HepG2 (cell line): Measurements from ENCODE around the gene MEPCE. TPM values are rescaled to one million over a fixed set of nuclear protein-coding genes. Genes with fewer than 3 reads are reported as not detected.
A peak's percentile ranks its signal among the peaks of the same experiment; 100 is the strongest.

Experiments
- FOXO1 ChIP-seq: sonication (generic); formaldehyde crosslinking; IDR thresholded peaks from 2 replicates; pipeline ENCODE4 v1.4.0; 2020; ENCODE audit warnings: missing genetic modification reagents
- GTF2F1 ChIP-seq: fragments of 150-350 bp; IDR thresholded peaks from 2 replicates; pipeline ENCODE4 v1.6.1; 2014; ENCODE audit warnings: low read length
- HNRNPLL ChIP-seq: fragments of 200-400 bp; formaldehyde crosslinking; IDR thresholded peaks from 2 replicates; pipeline ENCODE4 v1.6.1; 2017; ENCODE audit warnings: mild to moderate bottlenecking, low read depth, low read length; ENCODE audit not compliant: poor library complexity, severe bottlenecking
- IKZF4 ChIP-seq: sonication (generic); formaldehyde crosslinking; IDR thresholded peaks from 2 replicates; pipeline ENCODE4 v1.5.1; 2020; ENCODE audit warnings: borderline replicate concordance, mild to moderate bottlenecking, low read depth, missing genetic modification reagents; ENCODE audit errors: not compliant biosample characterization
- SAFB2 ChIP-seq: sonication (generic); formaldehyde crosslinking; IDR thresholded peaks from 2 replicates; pipeline ENCODE4 v1.5.1; 2020; ENCODE audit warnings: missing genetic modification reagents, low read depth, mild to moderate bottlenecking, borderline replicate concordance
- SAP130 ChIP-seq: IDR thresholded peaks from 2 replicates; pipeline ENCODE4 v1.6.1; 2016; ENCODE audit warnings: low read depth
- TERF1 ChIP-seq: sonication (generic); formaldehyde crosslinking; IDR thresholded peaks from 2 replicates; pipeline ENCODE4 v1.8.0; 2022; ENCODE audit warnings: mild to moderate bottlenecking, missing genetic modification reagents, moderate library complexity
- ZFP90 ChIP-seq: sonication (generic); formaldehyde crosslinking; IDR thresholded peaks from 2 replicates; pipeline ENCODE4 v1.8.0; 2022; ENCODE audit warnings: missing genetic modification reagents, mild to moderate bottlenecking, inconsistent platforms, borderline replicate concordance
- ZNF574 ChIP-seq: sonication (generic); formaldehyde crosslinking; IDR thresholded peaks from 2 replicates; pipeline ENCODE4 v1.4.0; 2020; ENCODE audit warnings: missing genetic modification reagents
- polyA plus RNA-seq, 8 experiments: library from polyadenylated mRNA; depleted of rRNA in 3 of 8; stranded (reverse) in 7 of 8; unstranded in 1 of 8; fragments of >200 nt; fragmentation: Illumina TruSeq in 4 of 8; extraction: Trizol in 4 of 8; gene quantifications; 2 replicates each; pipeline versions ENCODE4 v1.2.1 to v1.2.3, GENCODE V29; 2011 to 2016; ENCODE audit warnings: low read depth in 4 of 8, missing spikeins in 1 of 8, mixed read lengths in 1 of 8; ENCODE audit not compliant: insufficient read depth in 1 of 8
- total RNA-seq, 5 experiments: library from RNA; depleted of rRNA; stranded (reverse); fragments of >200 nt; fragmentation: Illumina TruSeq; extraction: Trizol; gene quantifications; 2 replicates each; pipeline ENCODE4 v1.2.3, GENCODE V29; 2016; ENCODE audit warnings: low read depth in 1 of 5
- TF ChIP-seq, protein P1 (sequence below): sonication (generic); formaldehyde crosslinking; IDR thresholded peaks from 2 replicates; pipeline ENCODE4; 2020; ENCODE audit warnings: missing genetic modification reagents, mild to moderate bottlenecking, borderline replicate concordance
- TF ChIP-seq, protein P2 (sequence below): sonication (generic); formaldehyde crosslinking; IDR thresholded peaks from 2 replicates; pipeline ENCODE4 v1.4.0; 2020; ENCODE audit warnings: mild to moderate bottlenecking, missing genetic modification reagents
- TF ChIP-seq, protein P3 (sequence below): sonication (generic); formaldehyde crosslinking; IDR thresholded peaks from 2 replicates; pipeline ENCODE4 v1.4.0; 2020; ENCODE audit warnings: missing genetic modification reagents

MEPCE gene
- total and polyA plus RNA-seq, 2 of the 13 experiments (the other 11 are each of a cell fraction or from before 2014, with no cell fraction given): 12.3 to 26.0 TPM

GRCh38 chr7:100469227-100470044 is 39.8 kb downstream of the MEPCE start (continued):
- TF ChIP-seq TERF1 (CRISPR knock-in tag) (no peak), HNRNPLL (peak; percentile 37), FOXO1 (CRISPR knock-in tag) (peak; percentile 5; the same call in 1 of the 2 replicates), ZNF574 (peak; percentile 40; the same call in 1 of the 2 replicates), SAP130 (CRISPR knock-in tag) (peak; percentile 19; the same call in 1 of the 2 replicates), ZFP90 (CRISPR knock-in tag) (0 out of 2 replicates have a peak, but pooled peaks have one; percentile 57), GTF2F1 (no peak), SAFB2 (CRISPR knock-in tag) (0 out of 2 replicates have a peak, but pooled peaks have one; percentile 30), IKZF4 (CRISPR knock-in tag) (no peak)
- TF ChIP-seq, protein P1, sequence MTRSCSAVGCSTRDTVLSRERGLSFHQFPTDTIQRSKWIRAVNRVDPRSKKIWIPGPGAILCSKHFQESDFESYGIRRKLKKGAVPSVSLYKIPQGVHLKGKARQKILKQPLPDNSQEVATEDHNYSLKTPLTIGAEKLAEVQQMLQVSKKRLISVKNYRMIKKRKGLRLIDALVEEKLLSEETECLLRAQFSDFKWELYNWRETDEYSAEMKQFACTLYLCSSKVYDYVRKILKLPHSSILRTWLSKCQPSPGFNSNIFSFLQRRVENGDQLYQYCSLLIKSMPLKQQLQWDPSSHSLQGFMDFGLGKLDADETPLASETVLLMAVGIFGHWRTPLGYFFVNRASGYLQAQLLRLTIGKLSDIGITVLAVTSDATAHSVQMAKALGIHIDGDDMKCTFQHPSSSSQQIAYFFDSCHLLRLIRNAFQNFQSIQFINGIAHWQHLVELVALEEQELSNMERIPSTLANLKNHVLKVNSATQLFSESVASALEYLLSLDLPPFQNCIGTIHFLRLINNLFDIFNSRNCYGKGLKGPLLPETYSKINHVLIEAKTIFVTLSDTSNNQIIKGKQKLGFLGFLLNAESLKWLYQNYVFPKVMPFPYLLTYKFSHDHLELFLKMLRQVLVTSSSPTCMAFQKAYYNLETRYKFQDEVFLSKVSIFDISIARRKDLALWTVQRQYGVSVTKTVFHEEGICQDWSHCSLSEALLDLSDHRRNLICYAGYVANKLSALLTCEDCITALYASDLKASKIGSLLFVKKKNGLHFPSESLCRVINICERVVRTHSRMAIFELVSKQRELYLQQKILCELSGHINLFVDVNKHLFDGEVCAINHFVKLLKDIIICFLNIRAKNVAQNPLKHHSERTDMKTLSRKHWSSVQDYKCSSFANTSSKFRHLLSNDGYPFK (CRISPR knock-in tag): 0 out of 2 replicates have a peak, but pooled peaks have one; percentile 20
- TF ChIP-seq, protein P2, sequence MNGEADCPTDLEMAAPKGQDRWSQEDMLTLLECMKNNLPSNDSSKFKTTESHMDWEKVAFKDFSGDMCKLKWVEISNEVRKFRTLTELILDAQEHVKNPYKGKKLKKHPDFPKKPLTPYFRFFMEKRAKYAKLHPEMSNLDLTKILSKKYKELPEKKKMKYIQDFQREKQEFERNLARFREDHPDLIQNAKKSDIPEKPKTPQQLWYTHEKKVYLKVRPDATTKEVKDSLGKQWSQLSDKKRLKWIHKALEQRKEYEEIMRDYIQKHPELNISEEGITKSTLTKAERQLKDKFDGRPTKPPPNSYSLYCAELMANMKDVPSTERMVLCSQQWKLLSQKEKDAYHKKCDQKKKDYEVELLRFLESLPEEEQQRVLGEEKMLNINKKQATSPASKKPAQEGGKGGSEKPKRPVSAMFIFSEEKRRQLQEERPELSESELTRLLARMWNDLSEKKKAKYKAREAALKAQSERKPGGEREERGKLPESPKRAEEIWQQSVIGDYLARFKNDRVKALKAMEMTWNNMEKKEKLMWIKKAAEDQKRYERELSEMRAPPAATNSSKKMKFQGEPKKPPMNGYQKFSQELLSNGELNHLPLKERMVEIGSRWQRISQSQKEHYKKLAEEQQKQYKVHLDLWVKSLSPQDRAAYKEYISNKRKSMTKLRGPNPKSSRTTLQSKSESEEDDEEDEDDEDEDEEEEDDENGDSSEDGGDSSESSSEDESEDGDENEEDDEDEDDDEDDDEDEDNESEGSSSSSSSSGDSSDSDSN: peak; percentile 54
- TF ChIP-seq, protein P3, sequence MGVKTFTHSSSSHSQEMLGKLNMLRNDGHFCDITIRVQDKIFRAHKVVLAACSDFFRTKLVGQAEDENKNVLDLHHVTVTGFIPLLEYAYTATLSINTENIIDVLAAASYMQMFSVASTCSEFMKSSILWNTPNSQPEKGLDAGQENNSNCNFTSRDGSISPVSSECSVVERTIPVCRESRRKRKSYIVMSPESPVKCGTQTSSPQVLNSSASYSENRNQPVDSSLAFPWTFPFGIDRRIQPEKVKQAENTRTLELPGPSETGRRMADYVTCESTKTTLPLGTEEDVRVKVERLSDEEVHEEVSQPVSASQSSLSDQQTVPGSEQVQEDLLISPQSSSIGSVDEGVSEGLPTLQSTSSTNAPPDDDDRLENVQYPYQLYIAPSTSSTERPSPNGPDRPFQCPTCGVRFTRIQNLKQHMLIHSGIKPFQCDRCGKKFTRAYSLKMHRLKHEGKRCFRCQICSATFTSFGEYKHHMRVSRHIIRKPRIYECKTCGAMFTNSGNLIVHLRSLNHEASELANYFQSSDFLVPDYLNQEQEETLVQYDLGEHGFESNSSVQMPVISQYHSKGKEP (CRISPR knock-in tag): no peak
- TF ChIP-seq, all 625 proteins: peak for 57
